CD4-positive, alpha-beta T cell treated with Interleukin-10 for 1 hour (primary cell): Measurements from ENCODE around the gene ZNF367.

ENCODE experiments used
- DNase-seq: peaks from one replicate; pipeline ENCODE4 v3.0.0-alpha.2; 2020

ZNF367 gene

GRCh38 chr9:96436456-96437126, 18.4 kb upstream of the ZNF367 start:
- DNase-seq, result no peak

- DNase-seq, result peak; percentile 23
These were observed 17.9 kb upstream of the ZNF367 start for GRCh38 chr9:96436063-96436455.

GRCh38 chr9:96435345-96435744, 17.2 kb upstream of the ZNF367 start:
- no peak for DNase-seq

GRCh38 chr9:96430377-96430776, 12.2 kb upstream of the ZNF367 start:
- DNase-seq, result no peak

GRCh38 chr9:96429732-96430131, 11.6 kb upstream of the ZNF367 start:
- no peak for DNase-seq

- peak; percentile 37 for DNase-seq
These were observed 7.5 kb upstream of the ZNF367 start for GRCh38 chr9:96425500-96426169.

- no peak for DNase-seq
These were observed 5.8 kb upstream of the ZNF367 start for GRCh38 chr9:96423985-96424336.

- no peak for DNase-seq
These were observed 5.3 kb upstream of the ZNF367 start for GRCh38 chr9:96423322-96423984.

- peak; percentile 30 for DNase-seq
These were observed 2.5 kb upstream of the ZNF367 start for GRCh38 chr9:96420468-96421219.

- no peak for DNase-seq
These were observed 1.5 kb upstream of the ZNF367 start for GRCh38 chr9:96419691-96419969.

- DNase-seq, result peak; percentile 65
These were observed 935 bp upstream of the ZNF367 start for GRCh38 chr9:96418920-96419690.

- DNase-seq, result no peak
These were observed 498 bp downstream of the ZNF367 start for GRCh38 chr9:96417661-96418082.

- DNase-seq, result peak; percentile 91
These were observed 1.1 kb downstream of the ZNF367 start for GRCh38 chr9:96417051-96417586.

GRCh38 chr9:96413302-96414221, 4.6 kb downstream of the ZNF367 start:
- DNase-seq, result peak; percentile 29

GRCh38 chr9:96412174-96412913, 5.8 kb downstream of the ZNF367 start:
- DNase-seq, result no peak

GRCh38 chr9:96411129-96411838, 6.9 kb downstream of the ZNF367 start:
- DNase-seq, result no peak

- no peak for DNase-seq
These were observed 9.5 kb downstream of the ZNF367 start for GRCh38 chr9:96408409-96409280.

- no peak for DNase-seq
These were observed 17.8 kb downstream of the ZNF367 start for GRCh38 chr9:96400132-96400910.
